D721Med (cell line): ENCODE results near the gene NRG3.
A peak's percentile ranks its signal among the peaks of the same experiment; 100 is the strongest.

Experiments used
- DNase-seq: peaks from one replicate; pipeline ENCODE4 v3.0.0; 2011; ENCODE audit warnings: low spot score; ENCODE audit not compliant: insufficient read length
- FAIRE-seq: peaks from 2 replicates; lab custom pipeline; 2011; peaks lifted over from hg19 to GRCh38; lab: Jason Lieb, UNC
- CTCF ChIP-seq: IDR thresholded peaks from 2 replicates; pipeline ENCODE4 v1.5.1; 2012; ENCODE audit warnings: mild to moderate bottlenecking, control low read depth; ENCODE audit not compliant: insufficient read depth; ENCODE audit errors: missing control alignments

NRG3 gene

DNA sequence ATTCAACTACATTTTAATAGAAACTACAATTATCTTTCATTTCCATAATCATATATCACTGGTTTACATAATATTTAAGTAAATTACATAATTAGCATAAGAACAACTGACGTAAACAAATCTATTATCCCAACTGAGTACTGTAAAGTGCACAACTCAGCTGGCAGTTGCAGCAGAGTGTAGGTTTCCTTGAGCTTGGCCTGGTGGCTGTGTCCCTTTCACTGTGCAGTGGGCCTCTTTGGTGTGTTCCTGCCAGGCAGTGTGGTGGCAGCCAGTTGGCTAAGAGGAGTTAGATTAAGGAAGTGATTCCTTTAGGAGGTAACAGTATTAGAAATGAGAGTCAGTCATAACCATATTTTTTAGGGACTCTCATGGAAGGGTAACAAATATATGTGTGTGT, 7.0 kb downstream of the NRG3 start:
- no peak for TF ChIP-seq CTCF
- DNase-seq (no peak), FAIRE-seq (no peak)

DNA sequence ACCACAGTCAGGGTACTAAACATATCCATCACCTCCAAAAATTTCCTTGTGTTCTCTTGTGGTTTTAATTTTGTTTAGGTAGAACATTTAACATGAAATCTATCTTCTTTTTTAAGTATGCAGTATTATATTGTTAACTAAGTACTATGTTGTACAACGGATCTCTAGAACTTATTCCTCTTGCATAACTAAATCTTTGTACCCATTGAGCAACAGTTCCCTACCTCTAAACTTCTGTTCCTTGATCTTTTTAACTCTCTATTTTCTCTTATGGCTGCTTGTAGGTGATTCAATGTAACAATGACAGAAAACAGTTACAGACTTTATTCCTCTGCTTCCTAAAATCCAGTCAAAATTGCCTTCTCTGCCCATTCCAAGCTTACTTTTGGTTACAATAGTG, 9.9 kb downstream of the NRG3 start:
- FAIRE-seq (no peak), DNase-seq (no peak)
- no peak for TF ChIP-seq CTCF

DNA sequence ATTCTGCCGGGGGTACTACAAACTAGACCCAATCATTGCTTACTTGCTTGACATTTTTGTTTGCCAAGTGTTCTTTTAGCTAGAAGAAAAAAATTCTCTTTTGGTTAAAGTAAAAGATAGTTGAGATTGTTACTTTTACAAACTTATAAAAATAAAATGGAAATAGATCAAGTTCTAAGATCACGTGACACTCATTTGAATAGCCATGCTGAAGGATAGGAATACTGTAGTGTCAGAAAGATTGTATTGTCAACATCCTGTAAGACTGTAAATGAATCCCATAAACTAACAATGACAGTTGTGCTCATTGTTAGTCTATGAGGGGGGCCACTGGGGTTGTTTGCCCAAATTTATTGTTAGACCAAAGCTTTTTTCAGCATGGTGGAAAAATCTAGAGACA, 10.5 kb downstream of the NRG3 start:
- DNase-seq (no peak), FAIRE-seq (no peak)
- no peak for TF ChIP-seq CTCF

DNA sequence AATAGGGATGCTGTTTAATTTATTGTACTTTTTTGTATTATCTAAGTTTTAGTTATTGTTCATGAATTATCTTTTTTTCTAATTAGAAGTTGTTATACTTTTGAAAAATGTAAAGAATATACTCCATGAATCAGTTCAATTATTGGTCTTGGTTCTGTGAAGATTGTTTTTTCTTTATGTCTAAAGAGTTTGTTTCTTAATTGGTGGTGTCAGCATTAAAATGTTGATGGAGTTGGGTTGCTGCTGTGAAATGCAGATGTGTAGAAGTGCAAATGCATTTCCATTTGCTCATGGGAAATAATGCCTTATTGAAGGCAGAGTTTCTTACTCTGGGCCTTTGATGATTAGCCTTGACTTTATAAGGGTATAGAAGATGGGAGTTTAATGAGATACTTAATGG, 11.9 kb downstream of the NRG3 start:
- DNase-seq (no peak), FAIRE-seq (no peak)
- TF ChIP-seq CTCF = no peak

- FAIRE-seq (no peak), DNase-seq (no peak)
- TF ChIP-seq CTCF = peak; percentile 3
These were observed 14.3 kb downstream of the NRG3 start for GRCh38 chr10:81889181-81889769.

DNA sequence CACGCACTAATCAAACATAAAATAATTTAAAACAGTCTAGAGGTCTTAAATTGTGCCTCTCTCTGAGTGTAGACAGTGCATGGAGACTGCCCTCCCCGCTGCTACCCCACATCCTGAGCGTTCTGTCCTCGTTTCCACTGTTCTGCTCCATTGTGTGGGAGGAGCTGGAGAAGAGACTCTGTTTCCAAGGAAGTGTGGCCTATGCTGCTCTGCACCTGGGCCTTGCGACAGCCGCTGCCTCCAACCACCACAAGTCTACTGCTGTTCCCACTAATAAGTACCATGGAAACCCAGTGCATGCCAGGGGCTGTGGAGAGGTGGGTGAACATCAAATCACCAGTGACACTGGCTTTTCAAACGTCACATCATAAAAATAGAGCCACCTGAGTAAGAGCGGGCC, 19.6 kb downstream of the NRG3 start:
- DNase-seq (no peak), FAIRE-seq (no peak)
- TF ChIP-seq CTCF = no peak

DNA sequence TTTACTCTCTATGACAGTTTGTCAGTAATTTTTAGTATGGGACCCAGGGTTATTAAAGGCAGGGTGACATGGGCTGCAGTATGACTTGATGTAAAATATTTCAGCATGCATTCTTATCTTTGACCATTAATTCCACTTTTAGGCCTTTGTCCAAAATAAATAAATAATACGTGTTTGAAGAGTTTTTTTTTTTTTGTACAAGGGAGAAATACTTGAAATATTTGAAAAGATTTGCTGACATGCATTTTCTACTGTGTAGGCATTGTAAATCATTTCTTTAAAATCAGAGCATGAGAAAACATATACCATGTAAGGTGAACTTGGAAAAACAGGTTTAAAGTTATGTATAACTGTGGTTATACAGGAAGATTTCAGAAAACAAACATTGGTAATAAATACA, 23.5 kb downstream of the NRG3 start:
- no peak for FAIRE-seq

More for the DNA sequence above, 23.5 kb downstream of the NRG3 start:
- no peak for DNase-seq
- no peak for TF ChIP-seq CTCF
